LHCN-M2 (cell line): ENCODE data around the gene CREB5. TPM values are rescaled to one million over a fixed set of nuclear protein-coding genes. Genes with fewer than 3 reads are reported as not detected.

Experiments used
- DNase-seq: peaks from one replicate; pipeline ENCODE4 v3.0.0-alpha.2; 2012; ENCODE audit warnings: low read depth
- total RNA-seq: library from RNA; depleted of rRNA; stranded (reverse); fragments of >200 nt; gene quantifications from 2 replicates; pipeline ENCODE4 v1.2.3, GENCODE V29; 2014

The CREB5 gene
- total RNA-seq, 1 experiment from 2014 or later = 9.0 TPM

- DNase-seq = peak; percentile 19
Observed at GRCh38 chr7:28510026-28510369, 97.7 kb downstream of the CREB5 start.

GRCh38 chr7:28512668-28513440 is 100.5 kb downstream of the CREB5 start:
- DNase-seq = peak; percentile 64

GRCh38 chr7:28516390-28517172 is 104.3 kb downstream of the CREB5 start:
- no peak for DNase-seq

- no peak for DNase-seq
Observed at GRCh38 chr7:28517206-28517605, 104.9 kb downstream of the CREB5 start.

DNA sequence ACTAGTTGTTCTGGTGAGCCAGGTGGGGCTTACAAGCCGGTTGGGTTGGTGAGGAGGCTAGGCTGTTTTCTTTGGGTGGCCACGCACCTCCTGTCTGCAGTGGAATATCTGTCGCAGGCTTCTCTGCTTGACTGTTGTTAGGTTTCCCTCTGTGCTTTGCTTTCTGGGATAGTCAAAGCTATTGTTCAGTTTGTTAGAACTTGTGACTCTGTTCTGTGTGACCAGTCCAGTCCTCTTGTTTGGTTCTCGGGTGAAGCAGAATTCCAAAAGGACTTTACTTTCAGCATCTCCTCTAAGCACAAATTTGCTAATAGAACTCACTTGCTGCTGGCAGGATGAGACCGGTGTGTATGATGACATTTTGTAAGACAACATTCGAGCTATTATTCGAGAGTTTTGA is 105.3 kb downstream of the CREB5 start:
- no peak for DNase-seq

DNA sequence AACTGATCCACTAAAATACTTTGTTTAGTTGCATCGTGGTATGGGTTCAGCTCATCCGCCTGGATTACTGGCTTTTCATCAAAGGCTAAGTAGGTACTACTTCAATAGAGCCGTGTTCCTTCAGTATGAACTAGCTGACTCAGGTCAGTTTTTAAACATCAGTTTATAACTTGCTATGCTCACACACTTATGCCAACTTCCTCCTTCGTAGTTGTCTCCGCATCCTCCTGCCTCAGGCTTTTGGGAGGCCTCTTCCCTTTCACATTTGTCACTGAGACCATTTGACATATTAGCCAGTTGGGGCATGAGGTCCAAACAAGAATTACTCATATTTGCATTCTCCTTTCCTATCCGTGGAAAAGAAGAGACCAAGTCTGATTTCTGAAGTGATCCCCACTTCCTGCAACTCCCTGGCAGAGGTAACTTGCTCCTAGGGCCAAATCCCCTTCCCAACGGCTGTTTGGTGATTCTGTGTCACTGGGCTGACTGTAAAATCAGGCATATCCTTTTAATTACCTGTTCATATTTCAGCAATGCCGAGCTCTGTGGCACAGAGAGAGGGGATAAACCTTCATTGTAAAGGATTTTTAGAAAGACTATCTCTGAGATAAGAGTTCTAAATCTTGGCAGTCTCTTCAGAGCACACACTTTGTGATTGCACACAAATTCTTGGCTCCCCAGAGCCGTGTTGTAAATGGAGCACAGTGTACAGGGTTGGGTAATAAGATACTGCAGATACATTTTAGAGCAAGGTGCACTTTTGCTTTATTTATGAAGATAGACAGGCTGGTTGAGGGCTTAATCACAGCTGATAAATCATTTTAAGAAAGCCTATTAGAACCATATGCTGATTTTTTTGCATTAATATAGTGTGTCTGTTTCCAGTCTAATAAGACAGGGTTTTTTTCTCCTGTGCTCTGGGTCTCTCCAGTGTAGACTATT is 108.0 kb downstream of the CREB5 start:
- no peak for DNase-seq

- DNase-seq = no peak
Observed at GRCh38 chr7:28524978-28525377, 112.7 kb downstream of the CREB5 start.

DNA sequence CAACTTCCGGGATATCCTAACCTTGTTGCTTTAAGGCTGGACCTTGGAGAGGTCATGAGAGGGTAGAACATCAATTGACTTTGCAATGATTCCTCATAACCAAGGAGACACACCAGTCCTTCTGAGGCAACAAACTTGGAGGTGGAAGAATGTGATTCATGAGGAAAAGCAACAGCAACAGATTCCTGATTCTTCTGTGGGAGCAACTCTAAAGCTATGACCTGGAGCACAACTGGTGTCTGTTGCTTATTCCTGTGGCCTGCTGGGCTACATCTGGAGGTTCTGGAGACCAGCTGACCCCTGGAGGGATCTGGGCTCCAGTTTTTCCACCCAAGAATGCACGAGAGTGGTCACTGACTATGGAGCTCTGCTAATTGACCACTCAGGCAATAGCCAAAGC is 116.6 kb downstream of the CREB5 start:
- peak; percentile 23 for DNase-seq

DNA sequence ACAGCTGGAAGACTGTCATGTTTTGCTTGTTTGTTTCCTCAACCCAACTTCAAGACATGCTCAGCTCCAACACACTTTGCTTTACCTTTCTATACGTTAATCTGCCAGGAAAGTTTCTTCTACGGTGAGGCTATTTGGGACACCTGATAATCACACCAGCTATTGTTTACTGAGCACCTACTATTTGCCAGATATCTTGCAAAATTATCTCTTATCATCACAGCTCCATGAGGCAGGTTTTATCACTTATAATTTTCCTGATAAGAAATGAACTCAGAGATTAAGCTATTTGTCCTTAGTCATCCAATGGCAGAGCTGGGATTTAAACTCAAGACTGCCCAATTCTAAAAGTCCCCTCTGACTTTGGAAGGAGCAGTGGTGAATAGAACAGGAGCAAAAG is 117.4 kb downstream of the CREB5 start:
- DNase-seq = no peak

GRCh38 chr7:28530175-28530802 is 118.0 kb downstream of the CREB5 start:
- no peak for DNase-seq

- DNase-seq = no peak
Observed at GRCh38 chr7:28530803-28531175, 118.5 kb downstream of the CREB5 start.

DNA sequence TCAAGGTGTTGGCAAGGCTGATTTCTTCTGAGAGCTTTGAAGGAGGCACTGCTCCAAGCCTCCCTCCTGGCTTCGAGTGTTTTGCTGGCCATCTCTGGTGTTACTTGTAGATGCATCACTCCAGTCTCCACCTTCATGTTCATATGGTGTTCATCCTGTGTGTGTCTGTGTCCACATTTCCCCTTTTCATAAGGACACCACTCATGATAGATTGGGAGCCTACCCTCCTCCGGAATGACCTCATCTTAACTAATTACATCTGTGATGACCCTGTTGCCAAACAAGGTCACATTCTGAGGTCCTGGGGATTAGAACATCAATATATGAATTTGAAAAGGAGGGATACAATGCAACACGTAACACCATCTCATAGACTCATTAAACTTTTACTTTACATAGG is 119.0 kb downstream of the CREB5 start:
- no peak for DNase-seq

DNA sequence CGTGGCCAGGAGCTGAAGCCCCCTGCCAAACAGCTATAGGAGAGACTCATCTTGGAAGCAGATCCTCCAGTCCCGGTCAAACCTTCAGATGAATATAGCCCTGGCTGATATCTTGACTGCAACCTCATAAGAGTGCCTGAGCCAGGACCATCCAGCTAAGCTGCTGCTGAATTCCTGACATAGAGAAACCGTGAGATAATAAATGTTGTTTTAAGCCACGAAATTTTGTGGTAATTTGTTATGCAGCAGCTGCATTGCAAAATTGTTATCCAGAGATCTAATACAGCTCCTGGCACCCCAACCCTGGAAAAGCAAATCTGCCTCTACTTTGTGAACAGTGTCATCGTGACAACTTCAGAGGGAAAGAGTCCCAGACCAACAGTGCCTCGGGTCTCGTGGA is 119.9 kb downstream of the CREB5 start:
- no peak for DNase-seq

DNA sequence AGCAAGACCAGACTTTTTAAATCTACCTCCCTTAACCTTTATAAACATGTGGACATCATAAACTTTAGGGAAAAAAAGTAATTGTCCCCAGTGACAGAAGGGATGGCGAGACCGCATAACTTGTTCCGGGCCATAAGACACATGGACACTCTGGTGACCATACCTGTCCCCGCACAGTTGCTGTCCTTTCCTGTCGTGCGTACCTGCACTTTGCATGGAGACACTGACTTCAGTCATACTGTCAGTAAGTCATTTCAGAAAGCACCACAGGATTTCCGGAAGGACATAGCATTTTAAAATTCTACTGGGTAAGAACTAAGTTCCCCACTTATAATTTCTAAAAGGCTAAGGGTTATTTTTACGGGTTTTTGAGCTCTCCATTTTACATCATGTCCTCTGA is 120.9 kb downstream of the CREB5 start:
- DNase-seq = no peak

GRCh38 chr7:28533731-28534531 is 121.6 kb downstream of the CREB5 start:
- peak; percentile 40 for DNase-seq

- DNase-seq = peak; percentile 48
Observed at GRCh38 chr7:28536259-28536658, 123.9 kb downstream of the CREB5 start.

DNA sequence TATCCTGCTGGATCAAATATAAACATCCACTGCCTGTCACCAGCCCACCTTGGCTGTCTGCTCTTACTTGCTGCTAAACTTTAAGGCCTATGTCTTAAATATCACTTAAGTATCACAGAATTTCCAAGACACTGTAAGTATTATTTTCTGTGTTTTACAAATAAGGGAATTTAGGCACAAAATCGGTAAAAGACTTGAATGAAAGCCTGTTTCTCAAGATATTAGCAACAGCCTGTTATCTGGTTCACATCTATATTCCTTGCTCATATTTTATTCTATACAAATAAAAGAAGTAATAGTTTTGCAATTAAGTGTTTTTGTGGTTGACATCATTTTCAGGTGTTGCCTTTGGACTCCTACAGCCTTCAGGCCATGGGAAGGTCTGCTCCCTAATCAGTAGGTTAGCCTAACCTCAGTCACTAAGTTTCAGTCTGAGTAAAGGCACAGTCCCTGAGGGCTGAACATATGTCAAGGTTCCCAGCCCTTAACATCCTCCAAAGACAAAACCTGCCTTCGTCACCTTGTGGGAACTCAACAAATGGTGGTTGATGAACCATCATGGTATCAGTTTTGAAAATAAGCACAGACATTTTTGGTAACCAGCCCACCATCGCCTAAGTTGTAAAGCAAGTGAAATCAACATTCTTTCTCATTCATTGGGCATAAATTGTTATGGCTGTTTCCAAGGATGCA is 127.1 kb downstream of the CREB5 start:
- DNase-seq = no peak

GRCh38 chr7:28542410-28542809 is 130.1 kb downstream of the CREB5 start:
- DNase-seq = no peak

DNA sequence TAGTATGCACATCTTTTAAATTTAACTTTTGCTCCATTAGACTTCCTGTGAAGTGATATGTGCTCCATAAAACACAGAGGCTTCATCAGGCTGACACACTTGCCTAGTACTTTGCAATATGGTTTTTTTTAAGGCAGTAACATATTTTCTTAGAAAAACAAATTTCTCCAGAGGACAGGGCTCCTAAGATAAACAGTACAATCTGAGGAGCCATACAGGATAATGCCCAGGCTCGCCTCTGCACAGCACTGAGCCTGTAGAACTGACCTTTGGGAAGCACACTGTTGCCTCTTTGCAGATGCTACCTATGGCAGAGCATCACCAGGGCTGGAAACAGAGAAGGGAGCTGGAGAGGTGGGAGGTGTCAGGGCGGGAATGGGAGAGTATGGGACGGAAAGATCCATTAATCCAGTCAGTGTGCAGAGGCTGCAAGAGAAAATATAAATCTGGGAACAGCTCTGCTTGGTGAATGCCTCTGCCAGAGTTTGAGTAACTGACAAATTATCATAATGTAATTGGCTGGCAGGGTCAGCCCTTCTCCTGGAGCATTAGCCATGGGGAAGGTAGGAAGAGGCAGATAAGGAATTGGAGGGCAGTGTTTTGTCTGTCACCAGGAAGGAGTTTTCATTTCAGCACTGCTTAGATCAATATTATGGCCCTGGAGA is 132.3 kb downstream of the CREB5 start:
- no peak for DNase-seq

DNA sequence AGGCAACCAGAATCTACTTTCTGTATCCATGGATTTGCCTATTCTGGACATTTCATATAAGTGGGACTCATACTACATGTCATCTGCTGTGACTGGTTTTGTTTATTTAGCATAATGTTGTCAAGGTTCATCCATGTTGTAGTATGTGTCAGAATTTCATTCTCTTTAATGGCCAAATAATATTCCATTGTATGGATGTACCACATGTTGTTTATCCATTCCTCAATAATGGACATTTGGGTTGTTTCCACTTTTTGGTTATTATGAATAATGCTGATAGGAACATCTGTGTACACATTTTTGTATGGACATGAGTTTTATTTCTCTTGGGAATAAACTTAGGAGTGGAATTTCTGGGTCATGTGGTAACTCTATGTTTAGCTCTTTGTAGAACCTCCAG is 133.7 kb downstream of the CREB5 start:
- DNase-seq = no peak
